Stimulated activated CD4-positive, alpha-beta T cell treated with anti-CD3 and anti-CD28 coated beads, Interleukin-15, amount 100 ng/mL, for 48 hours (primary cell): ENCODE results near the gene OSBPL5.
"Not testable (repeated sequence)": the region's sequence is repeated elsewhere in the genome, so short reads cannot be mapped to it uniquely, and the experiment has no call there.

Experiments used
- DNase-seq, 2 donors: peaks; one replicate each; pipeline ENCODE4 v3.0.0-alpha.2; 2020; ENCODE audit warnings: low read depth in 2 of 2

Gene OSBPL5

DNA sequence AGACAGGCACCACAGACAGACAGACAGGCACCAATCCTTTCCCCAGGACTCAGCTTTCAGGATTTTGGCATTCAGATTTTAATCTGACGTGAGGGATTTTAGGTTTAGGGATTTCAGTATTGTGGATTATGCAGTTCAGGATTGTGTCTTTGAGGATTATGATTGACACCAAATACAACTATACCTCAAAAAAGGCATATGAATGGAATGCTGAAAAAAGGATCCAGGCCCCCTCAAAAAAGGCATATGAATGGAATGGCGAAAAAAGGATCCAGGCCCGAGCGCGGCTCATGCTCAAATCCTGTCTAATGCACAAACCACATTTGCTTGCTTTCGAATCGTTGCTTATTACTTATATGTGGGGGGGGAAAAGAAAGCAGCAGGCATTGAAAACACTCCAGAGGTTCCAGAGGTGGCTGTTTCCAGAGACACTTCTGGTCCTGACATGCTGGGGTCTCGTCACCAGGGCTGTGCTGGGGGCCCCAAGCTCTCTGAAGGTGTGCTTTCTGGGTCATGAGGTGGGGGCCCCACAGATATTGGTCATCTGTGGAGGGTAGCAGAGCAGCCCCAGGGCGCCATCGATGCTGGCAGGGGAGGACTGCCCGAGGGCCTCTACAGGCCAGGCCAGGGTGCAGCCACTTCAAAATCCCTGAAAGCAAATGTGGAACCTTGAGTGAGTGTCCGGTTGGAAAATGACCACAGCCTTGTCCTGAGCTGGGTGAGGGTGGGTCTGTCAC, 16.8 kb upstream of the OSBPL5 start:
- DNase-seq, result no peak

DNA sequence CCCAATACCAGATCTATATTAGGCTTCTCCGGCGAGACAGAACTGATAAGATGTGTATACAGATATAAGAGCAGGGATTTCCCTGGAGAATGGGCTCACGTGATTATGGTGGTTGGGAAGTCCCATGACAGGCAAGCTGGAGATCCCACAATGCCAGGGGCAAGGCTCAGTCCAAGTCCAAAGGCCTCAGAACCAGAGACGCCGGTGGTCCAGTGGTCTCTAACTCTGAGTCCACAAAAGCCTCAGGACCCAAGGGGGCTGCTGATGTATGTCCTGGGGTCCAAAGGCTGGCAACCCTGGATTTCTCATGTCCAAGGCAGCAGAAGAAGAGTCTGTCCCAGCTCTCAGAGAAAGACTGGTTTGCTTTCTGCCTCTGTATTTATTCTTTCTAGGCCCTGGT, 15.8 kb upstream of the OSBPL5 start:
- no peak for DNase-seq

DNA sequence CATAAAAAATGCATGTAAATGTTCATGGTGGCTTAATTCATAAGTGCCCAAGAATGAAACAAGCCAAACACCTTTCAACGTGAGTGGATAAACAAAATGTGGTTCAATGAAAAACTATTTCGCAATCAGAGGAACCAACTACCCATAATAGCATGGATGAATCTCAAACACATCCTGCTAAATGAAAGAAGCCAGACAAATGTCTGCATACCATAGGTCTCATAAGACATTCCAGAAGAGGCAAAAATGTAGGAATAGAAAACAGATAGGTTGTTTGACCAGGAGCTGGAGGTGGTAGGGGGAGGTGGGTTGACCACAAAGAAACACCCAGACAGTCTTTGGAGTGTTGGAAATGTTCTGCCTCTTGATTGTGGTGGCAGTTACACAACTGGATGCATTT, 13.2 kb upstream of the OSBPL5 start:
- DNase-seq, result no peak

DNA sequence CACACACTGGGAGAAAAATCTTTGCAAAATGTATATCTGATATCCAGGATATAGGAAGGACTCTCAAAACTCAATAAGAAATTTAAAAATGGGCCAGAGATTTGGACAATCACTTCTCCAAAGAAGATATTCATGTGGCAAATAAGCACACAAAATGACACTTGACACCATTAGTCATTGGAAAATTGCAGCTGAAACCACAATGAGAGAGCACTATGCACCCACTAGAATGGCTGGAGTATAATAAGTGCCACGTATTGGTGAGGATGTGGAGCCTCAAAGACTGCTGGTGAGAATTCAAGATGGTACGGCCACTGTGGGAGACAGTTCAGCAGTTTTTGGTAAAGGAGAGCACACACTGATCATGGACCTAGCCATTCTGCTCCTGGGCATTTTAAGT, 12.8 kb upstream of the OSBPL5 start:
- no peak for DNase-seq

DNA sequence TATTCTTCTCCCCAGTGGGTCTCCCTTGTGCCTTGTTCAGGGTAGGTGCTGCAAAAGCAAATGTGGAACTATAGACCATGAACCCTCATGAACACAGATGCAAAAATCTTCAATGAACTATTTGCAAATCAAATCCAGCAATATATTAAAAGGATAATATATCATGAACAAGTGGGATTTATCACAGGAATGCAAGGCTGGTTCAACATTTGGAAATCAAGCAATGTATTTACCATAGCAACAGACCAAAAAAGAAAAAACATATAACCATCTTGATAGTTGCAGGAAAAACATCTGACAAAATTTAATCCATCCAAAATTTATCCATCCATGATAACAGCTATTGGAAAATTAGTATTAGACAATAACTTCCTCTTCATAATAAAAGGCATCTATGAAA, 11.4 kb upstream of the OSBPL5 start:
- no peak for DNase-seq

DNA sequence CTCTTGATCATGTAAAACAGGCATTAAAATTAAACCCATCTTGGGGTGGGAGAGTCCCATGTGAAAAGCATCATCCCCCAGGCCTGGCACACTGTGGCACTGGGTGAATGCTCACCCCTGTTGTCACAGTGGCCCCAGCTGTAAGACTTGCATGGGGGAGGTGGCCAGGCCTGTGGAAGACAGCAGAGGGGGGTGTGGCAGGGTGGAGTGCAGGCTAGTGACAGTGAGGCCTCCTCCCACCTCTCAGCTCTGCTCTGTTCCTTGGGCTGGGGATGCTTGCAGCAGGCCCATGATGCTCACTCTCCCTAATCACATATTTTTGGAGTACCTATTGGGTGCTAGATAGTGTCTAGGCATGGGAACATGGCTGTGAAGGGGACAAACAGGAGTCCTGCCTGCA, 10.1 kb upstream of the OSBPL5 start:
- no peak for DNase-seq

DNA sequence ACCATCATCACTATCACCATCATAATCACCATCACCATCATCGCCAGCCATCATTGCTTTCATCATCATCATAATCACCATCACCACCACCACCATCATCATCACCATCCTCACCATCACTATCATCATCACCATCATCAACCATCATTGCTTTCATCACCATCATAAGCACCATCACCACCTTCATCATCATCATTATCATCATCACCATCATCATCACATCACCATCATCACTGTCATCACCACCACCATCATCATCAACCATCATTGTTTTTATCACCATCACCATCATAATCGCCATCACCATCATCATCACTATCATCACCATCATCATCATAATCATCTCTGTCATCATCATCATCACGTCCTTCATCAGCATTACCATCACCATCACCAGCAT, 9.3 kb upstream of the OSBPL5 start:
- no peak for DNase-seq

DNA sequence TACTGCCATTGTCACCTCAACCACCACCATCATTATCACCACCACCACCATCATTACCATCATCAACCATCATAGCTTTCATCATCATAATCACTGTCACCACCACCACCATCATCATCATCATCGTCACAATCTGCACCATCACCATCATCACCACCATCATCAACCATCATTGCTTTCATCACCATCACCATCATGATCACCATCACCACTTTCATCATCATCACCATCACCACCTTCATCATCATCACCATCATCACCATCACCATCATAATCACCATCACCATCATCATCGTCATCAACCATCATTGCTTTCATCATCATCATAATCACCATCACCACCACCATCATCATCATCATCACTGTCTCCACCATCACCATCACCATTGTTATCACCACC, 8.7 kb upstream of the OSBPL5 start:
- DNase-seq, result no peak

DNA sequence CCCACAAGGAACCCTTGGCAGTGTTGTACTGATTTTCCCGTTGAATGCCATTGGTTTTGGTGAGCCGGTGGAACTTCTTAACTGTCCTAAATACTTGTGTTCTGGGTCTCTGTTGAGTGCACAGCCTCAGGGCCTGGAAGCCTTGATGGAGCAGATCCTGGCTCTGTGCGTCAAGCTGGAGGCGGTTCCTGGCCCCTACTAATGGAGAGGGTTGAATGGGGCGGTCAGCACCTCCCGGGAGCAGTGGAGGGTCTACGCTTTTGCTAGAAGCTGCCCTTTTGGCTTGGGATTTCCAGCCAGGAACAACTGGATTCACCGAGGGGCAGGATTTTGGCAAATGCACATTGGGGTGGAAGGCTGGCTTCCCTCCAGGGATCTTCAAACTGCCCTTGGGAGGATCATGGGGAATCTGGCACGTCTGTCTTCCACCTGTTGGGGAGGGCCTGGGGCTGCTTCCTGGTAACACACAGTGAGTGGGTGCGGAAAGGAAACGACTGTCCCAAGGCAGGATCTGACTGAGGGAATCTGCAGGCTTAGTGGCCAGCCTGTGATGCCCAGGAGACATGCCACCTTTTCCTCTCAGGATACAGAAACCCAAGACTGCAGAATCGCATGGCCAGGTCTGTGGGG, 6.9 kb upstream of the OSBPL5 start:
- no peak for DNase-seq

DNA sequence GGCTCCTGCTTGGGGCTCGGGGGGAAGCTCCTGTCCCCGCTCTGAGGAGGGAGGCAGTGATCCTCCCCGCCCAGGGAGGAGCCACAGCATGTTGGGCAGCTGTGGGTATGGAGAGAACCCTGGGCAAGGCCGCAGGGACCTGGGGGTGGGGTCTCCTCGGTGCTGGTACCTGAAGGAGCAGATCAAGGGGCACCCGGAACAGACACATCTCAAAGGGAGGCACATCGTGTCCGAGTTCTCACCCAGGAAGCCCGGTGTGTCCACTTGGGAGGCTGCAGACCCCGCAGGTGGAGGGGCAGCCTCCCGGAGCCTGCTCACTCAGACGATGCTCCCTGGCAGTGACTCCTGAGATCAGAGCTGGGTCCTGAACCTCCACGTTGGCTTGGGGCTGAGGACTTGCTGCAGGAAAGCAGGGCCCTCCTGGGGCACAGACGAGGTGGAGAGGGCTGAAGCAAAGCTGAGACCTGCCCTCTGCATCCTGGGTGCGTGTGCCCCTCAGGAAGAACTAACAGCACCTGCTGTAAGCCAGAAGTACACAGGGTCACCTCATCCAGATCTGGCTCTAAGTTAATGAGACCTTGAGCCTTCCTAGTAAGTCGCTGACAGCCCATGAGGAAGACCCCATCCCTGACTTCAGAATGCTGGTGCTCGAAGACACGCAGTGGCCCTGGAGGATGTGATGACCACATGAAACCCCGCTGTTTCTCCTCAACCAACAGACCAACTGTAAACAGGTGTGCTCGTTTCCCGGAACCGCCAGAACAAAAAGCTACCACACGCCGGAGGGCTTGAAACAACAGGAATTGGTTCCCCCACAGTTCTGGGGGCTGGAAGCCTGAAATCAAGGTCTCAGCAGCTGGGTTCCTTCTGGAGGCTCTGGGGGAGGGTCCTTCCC, 5.9 kb upstream of the OSBPL5 start:
- no peak for DNase-seq

DNA sequence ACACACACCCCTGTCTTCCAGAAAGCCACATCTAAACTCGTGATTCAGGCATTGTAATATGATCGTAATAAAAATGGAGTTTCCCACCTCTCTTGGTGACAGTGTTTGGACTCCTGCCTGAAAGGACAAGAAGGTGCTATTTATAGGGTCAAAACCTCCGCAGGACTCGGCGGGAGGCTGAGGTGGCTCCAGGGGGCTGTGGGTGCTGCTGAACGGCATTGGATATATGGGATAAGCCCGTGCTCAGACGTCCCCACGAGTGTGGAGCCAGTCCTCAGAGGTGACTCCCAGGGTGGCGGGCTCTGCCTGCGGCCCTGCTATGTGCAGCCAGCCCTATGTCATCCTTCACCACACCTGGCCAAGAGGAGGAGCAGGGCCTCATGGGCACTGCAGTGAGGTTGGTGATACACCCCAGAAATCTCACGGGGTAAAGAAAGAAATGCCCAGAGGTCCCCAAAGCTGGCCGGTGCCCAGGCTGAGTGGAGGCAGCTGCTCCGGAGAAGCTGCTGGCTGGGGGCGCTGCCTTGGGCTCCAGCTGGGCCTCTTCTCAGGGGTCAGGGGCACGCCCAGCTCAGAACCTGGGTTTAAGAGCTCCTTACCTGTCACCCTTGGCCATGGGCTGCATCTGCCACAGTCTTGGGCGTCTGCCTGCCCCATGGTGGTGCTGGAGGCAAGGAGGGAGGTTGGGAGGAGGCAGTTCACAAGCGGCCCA, 5.1 kb upstream of the OSBPL5 start:
- no peak for DNase-seq

DNA sequence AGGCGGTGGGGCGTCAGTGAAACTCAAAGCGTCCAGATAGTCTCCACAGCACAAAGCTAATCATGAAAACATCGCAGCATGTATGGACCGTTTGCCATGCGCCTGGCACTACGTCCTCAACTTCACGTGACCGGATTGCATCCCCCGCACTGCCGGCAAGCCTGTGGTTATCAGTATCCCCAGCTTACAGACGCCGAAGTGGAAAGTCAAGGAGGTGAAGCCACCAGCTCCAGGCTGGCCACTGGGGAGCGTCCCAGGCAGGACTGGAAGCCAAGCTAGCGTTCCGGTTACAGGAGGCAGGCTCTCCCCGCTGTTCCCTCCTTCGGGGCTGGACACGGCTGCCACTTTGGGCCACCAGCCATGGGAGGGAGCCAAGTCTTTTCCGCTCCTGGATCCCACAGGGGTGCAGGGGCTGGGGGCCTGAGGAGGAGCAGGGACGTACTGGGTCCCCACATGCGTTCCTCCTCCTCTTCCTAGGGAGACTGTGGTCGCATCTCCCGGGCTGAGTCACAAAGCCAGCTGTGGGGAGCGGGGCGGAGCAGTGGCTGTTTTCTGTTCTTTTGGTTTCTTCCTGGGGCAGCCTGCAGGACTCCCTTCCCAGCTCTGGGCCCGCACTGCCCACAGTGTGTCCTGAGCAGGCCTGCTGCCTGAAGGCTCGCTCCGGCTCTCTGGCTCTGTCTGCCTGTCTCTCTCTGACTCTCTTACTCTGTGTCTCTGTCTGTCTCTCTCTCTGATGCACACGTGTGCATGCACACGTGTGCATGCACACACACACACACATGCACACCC, 4.3 kb upstream of the OSBPL5 start:
- DNase-seq, result peak; percentile 20 to 25

DNA sequence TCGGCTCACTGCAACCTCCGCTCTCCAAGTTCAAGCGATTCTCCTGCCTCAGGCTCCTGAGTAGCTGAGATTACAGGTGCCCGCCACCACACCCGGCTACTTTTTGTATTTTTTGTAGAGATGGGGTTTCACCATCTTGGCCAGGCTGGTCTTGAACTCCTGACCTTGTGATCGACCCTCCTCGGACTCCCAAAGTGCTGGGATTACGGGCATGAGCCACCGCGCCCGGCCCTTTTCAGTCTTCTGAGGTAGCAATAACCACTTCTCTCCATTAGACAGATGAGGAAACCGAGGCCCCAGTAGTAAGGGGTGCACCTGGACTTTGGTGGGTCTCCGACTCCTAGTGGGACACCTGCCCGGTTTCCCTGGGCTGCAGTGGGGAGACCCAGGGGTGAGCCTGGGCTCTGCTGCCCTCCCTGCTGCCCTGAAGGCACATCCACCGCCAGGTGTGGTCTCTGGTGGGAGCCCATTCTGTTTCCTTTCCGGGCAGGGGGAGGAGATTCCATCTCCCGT, 3.7 kb upstream of the OSBPL5 start:
- not testable (repeated sequence) for DNase-seq

DNA sequence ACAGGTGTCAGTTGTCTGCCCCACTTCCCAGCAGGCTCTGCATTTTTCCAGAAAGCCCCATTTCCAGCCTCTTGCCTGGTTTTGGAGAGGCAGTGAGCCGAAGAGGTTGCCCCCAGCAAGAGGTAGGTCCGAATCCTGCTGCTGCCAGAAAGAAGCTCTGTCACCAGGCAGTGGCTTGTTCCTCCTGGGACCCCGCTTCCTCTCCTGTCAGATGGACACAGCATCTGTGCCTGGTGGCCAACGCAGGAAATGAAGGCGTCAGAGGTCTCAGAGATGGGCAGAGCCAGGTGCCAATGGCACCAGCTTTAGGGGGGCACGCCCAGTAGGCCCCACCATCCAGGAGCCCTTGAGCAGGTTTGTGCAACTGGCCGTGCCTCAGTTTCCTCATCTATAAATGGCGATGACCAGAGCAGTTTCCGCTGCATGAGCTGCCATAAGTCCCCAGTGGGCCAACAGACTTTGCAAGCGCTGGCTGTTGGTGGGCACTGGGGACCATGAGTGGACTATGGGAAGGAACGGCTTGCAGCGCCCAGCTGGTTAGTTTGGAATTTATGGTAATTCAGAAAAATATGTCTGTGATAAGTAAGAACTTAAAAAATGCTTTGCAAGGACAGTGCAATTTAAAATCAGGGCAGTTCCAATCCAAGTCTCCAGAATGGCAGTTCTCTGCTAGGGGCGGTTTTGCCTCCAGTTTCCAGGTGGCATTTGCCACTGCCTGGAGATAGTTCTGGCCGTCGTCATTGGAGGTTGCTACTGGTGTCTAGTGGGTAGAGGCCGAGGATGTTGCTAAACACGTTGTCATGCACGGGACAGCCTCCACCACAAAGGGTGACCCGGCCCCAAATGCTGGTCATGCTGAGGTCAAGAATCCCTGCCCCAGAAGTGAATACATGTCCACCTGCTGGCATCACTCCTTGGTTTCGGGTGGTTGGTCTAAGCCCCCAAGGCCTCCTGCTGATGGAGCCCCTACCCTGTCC, 2.3 kb upstream of the OSBPL5 start:
- DNase-seq, result no peak

DNA sequence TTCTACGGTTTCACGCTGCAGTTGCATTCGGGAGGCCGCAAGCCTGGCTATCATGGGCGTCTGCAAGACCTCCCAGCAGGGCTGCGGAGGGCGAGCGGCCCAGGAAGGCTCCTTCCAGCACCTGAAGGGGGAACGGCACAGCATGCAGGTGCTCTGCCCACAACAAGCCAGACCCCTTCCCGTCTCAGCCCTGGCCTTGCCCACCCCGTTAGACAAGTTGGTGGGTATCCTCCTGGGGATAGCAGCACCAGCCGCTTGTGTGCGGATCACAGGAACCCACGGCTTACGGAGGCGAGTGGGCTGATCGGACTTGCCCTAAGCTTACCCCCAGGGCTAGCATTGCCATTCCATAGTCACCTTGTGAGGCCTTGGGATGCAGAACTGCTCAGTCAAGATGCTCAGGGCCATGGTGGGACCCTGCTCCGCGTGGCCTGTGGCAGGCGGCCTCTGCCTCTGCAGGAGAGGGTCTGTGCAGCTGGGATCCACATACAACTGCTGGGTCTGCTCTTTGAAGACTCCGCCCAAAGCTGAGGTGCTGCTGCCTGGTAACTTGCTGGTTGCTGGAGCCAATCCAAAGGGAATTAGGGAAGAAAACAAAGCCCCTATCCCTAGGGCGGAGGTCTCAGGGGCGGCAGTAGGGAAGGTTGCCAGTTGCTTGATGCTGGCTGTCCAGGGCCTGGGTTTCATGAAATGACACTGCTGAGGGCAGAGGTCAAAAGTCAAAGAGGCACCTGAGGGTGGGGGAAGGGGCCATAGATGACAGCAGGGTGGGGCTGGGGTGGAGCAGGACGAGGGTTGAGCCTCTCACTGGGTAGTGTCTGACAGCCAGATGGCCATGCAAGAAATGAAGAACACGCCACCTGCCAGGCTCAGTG, 1.4 kb upstream of the OSBPL5 start:
- DNase-seq, result no peak

DNA sequence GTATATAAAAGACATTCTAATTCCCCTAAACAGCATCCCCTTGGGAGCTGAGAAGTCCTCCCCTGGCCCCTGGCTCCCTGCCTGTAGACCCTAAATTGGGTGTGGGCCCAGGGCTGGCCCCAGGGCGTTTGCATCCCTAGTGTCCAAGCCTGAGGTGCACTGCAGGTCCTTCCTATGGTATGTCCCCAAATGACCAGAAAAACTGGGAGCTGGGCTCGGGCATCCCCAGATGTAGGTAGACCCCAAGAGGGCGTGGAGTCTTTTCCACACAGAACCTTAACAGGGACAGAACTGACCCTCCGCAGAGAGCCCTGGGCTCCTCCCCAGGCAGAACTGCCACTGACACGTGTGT, 782 bp upstream of the OSBPL5 start:
- DNase-seq, result no peak

DNA sequence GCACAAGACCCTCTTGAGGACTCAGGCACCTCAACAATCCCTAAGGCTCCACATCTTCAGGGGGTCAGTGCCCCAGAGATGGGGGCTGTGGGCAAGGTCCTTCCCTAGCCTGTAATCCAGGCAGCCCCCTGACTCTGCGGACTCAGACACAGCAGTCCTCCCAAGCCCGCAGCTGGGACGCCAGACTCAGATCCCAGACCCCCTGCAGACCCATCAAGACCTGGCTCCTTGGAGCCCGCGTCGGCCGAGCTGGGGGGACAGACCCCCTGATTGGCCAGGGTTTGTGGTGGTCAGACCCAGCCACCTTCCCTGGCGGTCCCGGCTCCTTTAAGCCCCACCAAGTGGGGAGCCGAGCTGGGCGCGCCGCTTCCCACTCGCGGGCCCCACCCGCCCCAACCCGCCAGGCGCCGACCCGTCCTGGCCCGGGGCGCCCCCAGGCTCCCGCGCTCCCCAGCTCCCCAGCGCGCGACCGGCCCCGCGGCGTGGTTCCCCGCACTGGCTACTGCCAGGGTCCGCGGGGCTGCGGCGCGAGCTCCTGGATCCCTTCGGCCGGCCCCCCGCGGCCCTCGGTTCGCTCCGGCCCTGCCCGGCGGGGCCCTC, 458 bp downstream of the OSBPL5 start:
- no peak for DNase-seq

DNA sequence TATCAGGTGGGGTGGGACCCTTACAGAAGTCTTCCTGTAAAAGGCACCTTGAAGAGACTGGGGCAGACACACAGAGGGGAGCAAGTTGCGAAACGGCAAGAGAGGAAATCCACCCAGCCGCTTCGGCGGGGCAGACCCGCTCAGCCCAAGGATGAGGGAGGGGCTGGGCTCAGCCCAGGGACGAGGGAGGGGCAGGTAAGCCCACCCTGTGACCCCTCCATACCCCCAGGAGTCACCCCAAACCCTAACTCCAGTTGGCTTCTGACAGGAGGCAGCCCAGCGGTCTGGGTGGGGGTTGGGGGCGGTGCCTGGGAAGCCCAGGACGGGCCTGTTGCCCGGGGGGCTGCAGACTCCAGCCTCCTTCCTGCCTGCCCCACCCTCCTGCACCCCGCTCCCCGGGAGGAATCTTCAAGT, 965 bp downstream of the OSBPL5 start:
- no peak for DNase-seq
